Brain microvascular endothelial cell (primary cell): ENCODE results near the gene VSTM4.

Experiments
- DNase-seq: peaks from one replicate; pipeline ENCODE4 v3.0.0-alpha.2; 2020
- H3K27ac ChIP-seq: fragments of 250-450 bp; sonication (Bioruptor Pico); 2 replicates; pipeline ENCODE4 v1.5.1; 2020; ENCODE audit warnings: mild to moderate bottlenecking, moderate library complexity
- H3K27me3 ChIP-seq: fragments of 250-450 bp; sonication (Bioruptor Pico); replicated peaks from 2 replicates; pipeline ENCODE4 v1.5.1; 2020; ENCODE audit warnings: mild to moderate bottlenecking
- H3K36me3 ChIP-seq: fragments of 250-450 bp; sonication (Bioruptor Pico); replicated peaks from 2 replicates; pipeline ENCODE4 v1.5.1; 2020; ENCODE audit warnings: mild to moderate bottlenecking
- H3K4me3 ChIP-seq: 2 replicates; pipeline ENCODE4 v1.5.1; 2011; ENCODE audit warnings: low read depth, mild to moderate bottlenecking, control low read depth, low read length, moderate library complexity
- CTCF ChIP-seq: IDR thresholded peaks from 2 replicates; pipeline ENCODE4 v1.5.1; 2011; ENCODE audit warnings: low read depth, mild to moderate bottlenecking, moderate library complexity, low read length, control low read depth, inconsistent platforms; ENCODE audit errors: missing control alignments
- in situ Hi-C: cut with HindIII; loops from 2 replicates; pipeline ENCODE4 v1.10.0; 2017; ENCODE audit warnings: low sequenced_read_pairs, low pct_ligation_motif_present

VSTM4 gene

GRCh38 chr10:49131507-49132361, 16.4 kb upstream of the VSTM4 start:
- Histone ChIP-seq H3K27me3 (no peaks in the 10 kb centered on the region), H3K36me3 (no peaks in the 10 kb centered on the region), H3K27ac (no peak overlapping the region), H3K4me3 (no peak overlapping the region)
- no peak for TF ChIP-seq CTCF
- in situ Hi-C loops, result no loop called here
- no peak for DNase-seq

- Histone ChIP-seq H3K27ac (no peak overlapping the region), H3K4me3 (no peak overlapping the region), H3K27me3 (no peaks in the 10 kb centered on the region), H3K36me3 (no peaks in the 10 kb centered on the region)
- no peak for TF ChIP-seq CTCF
- DNase-seq, result no peak
- in situ Hi-C loops, result no loop called here
These were observed 14.1 kb upstream of the VSTM4 start for GRCh38 chr10:49129376-49129775.

- H3K4me3 ChIP-seq, result no peak overlapping the region
- H3K36me3 ChIP-seq, result no peaks in the 10 kb centered on the region
- no peaks in the 10 kb centered on the region for H3K27me3 ChIP-seq
- no peak for DNase-seq
- H3K27ac ChIP-seq, result no peak overlapping the region
- no peak for TF ChIP-seq CTCF
- in situ Hi-C loops, result no loop called here
These were observed 13.5 kb upstream of the VSTM4 start for GRCh38 chr10:49128854-49129253.

- Histone ChIP-seq H3K4me3 (no peak overlapping the region), H3K36me3 (no peaks in the 10 kb centered on the region), H3K27me3 (no peaks in the 10 kb centered on the region), H3K27ac (no peak overlapping the region)
- in situ Hi-C loops, result no loop called here
- TF ChIP-seq CTCF, result no peak
- DNase-seq, result no peak
These were observed 8.9 kb upstream of the VSTM4 start for GRCh38 chr10:49123981-49124950.

GRCh38 chr10:49120911-49121310, 5.6 kb upstream of the VSTM4 start:
- DNase-seq, result no peak
- no peak for TF ChIP-seq CTCF
- in situ Hi-C loops, result no loop called here
- Histone ChIP-seq H3K4me3 (no peak overlapping the region), H3K27me3 (no peaks in the 10 kb centered on the region), H3K27ac (no peak overlapping the region), H3K36me3 (no peaks in the 10 kb centered on the region)
